ENCODE data around the gene DNER. TPM values are rescaled to one million over a fixed set of nuclear protein-coding genes. Genes with fewer than 3 reads are reported as not detected.
"Not testable (repeated sequence)": the region's sequence is repeated elsewhere in the genome, so short reads cannot be mapped to it uniquely, and the experiment has no call there.

Gene DNER
- total and polyA plus RNA-seq, 2 experiments from 2014 or later: 0.39 to 0.65 TPM

- Histone ChIP-seq H3K4me3 (no peak overlapping the region), H3K27me3 (replicated peaks; ENCODE audit: insufficient read depth) (peaks cover 6% of the 10 kb centered on the region), H3K79me2 (ENCODE audit: insufficient read depth) (no peaks in the 10 kb centered on the region), H3K9ac (no peak overlapping the region), H3K9me2 (ENCODE audit: insufficient read depth) (no peaks in the 10 kb centered on the region), H2AFZ (no peak overlapping the region), H4K20me1 (ENCODE audit: insufficient read depth) (no peaks in the 10 kb centered on the region), H3K4me2 (ENCODE audit: unreplicated experiment) (no peak overlapping the region), H3F3A (ENCODE audit: insufficient read depth) (no peaks in the 10 kb centered on the region), H3K36me3 (ENCODE audit: low read depth) (no peaks in the 10 kb centered on the region), H3K4me1 (ENCODE audit: insufficient read depth) (no peaks in the 10 kb centered on the region), H3K27ac (no peak overlapping the region), H3K9me3 (ENCODE audit: low read depth) (no peaks in the 10 kb centered on the region)
- in situ Hi-C loops (cut with MboI): no loop called here
- DNase-seq: no peak
- 7 to 10% methylated on average over 4 of the region's 4 CpGs for WGBS, 2 experiments (ENCODE audit: low coverage in 1 of 2, low lambda C conversion rate in 2 of 2, missing lambda C conversion rate in 2 of 2)
- TF ChIP-seq EZH2phosphoT487 (IDR thresholded peaks at IDR 0.05; ENCODE audit: insufficient read depth, low read depth): no peak
- TF ChIP-seq EZH2 (IDR thresholded peaks at IDR 0.05; ENCODE audit: insufficient read depth, poor library complexity, severe bottlenecking): no peak
Measured at GRCh38 chr2:229520691-229521096, 193.7 kb downstream of the DNER start.

DNA sequence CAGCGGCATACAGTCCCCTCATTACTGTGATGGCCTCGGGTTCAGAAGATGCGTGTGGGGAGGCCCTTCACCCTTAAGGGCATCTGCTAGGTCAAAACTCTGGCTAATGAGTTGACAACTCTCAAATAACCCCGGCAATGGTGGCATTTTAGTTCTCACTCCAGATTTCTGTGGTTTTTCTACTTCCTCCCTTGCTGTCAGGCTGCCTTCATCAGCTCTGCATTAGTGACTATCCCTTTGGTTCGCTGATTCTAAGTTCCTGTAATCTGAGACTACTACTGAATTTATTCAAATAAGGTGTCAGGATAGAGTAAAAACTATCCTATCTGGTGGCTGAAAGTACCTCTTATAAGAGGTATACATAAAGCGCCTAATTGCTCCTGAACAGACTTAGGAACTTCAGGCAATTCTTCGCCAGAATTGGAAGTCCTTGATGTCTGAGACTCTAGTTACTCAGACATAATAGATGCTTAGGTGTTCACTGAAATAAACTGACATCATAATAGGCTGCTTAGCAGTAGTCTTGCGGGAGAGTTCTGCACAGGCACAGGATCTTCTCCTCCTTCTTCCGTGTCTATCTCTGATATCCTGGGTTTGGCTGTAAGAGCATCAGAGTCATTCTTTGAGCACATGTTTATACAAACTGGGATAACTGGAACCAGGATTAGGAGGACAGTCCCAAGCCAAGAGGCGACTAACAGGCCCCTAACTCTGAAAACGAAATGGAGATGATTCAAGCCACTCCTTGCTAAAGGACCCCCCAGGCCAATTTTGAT lies 194.5 kb downstream of the DNER start:
- Histone ChIP-seq H3K9me2 (ENCODE audit: insufficient read depth) (no peaks in the 10 kb centered on the region), H3K79me2 (ENCODE audit: insufficient read depth) (no peaks in the 10 kb centered on the region), H4K20me1 (ENCODE audit: insufficient read depth) (no peaks in the 10 kb centered on the region), H2AFZ (no peak overlapping the region), H3K4me3 (no peak overlapping the region), H3F3A (ENCODE audit: insufficient read depth) (no peaks in the 10 kb centered on the region), H3K27ac (no peak overlapping the region), H3K9me3 (ENCODE audit: low read depth) (no peaks in the 10 kb centered on the region), H3K4me2 (ENCODE audit: unreplicated experiment) (no peak overlapping the region), H3K9ac (no peak overlapping the region), H3K4me1 (ENCODE audit: insufficient read depth) (no peaks in the 10 kb centered on the region), H3K27me3 (replicated peaks; ENCODE audit: insufficient read depth) (peaks cover 6% of the 10 kb centered on the region), H3K36me3 (ENCODE audit: low read depth) (no peaks in the 10 kb centered on the region)
- in situ Hi-C loops (cut with MboI): no loop called here
- TF ChIP-seq EZH2 (IDR thresholded peaks at IDR 0.05; ENCODE audit: insufficient read depth, poor library complexity, severe bottlenecking) (no peak), EZH2phosphoT487 (IDR thresholded peaks at IDR 0.05; ENCODE audit: insufficient read depth, low read depth) (no peak)
- 59 to 63% methylated on average over 11 of the region's 11 CpGs for WGBS, 2 experiments (ENCODE audit: low coverage in 1 of 2, low lambda C conversion rate in 2 of 2, missing lambda C conversion rate in 2 of 2)
- DNase-seq: no peak

DNA sequence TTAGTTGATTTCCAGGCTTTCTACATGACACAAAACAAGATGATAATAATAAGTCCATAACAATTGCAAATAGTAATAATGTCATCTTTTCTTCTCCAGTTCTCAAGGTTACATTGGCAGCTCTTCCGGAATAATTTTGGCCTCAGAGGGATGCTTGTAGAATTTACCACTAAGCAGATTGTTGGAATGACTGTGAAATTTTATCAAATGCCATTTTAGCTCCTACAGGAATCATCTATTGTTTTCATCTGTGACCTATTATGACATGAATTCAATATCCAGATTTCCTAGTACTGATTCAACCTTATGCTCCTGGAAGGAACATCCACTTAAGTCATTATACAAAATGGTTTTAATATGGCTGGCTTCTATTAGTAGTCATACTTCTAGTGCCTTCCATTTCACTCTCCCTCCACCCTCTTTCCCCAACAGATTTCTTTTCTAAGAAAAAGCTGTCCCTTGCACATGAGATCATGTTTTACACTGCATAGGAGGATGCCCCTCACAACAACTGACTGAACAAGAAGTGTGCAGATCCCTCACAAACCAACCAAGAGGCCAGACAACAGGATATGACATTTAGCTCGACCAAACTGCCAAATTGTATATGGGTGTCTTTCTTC lies 200.0 kb downstream of the DNER start:
- H3K4me3 ChIP-seq: no peak overlapping the region
- H2AFZ ChIP-seq: no peak overlapping the region
- no peaks in the 10 kb centered on the region for H4K20me1 ChIP-seq (ENCODE audit: insufficient read depth)
- no peak overlapping the region for H3K9ac ChIP-seq
- H3K9me3 ChIP-seq (ENCODE audit: low read depth): no peaks in the 10 kb centered on the region
- H3K79me2 ChIP-seq (ENCODE audit: insufficient read depth): no peaks in the 10 kb centered on the region
- no peak overlapping the region for H3K4me2 ChIP-seq (ENCODE audit: unreplicated experiment)
- WGBS, 2 experiments (ENCODE audit: low coverage in 1 of 2, low lambda C conversion rate in 2 of 2, missing lambda C conversion rate in 2 of 2): 15 to 19% methylated on average over 2 of the region's 2 CpGs
- 0 out of 2 replicates have a peak, but pooled peaks cover 7% of the 10 kb centered on the region for H3K27me3 ChIP-seq (replicated peaks; ENCODE audit: insufficient read depth)
- H3K36me3 ChIP-seq (ENCODE audit: low read depth): no peaks in the 10 kb centered on the region
- in situ Hi-C loops (cut with MboI): no loop called here
- no peak overlapping the region for H3K27ac ChIP-seq
- no peak for DNase-seq
- H3K9me2 ChIP-seq (ENCODE audit: insufficient read depth): no peaks in the 10 kb centered on the region
- no peaks in the 10 kb centered on the region for H3F3A ChIP-seq (ENCODE audit: insufficient read depth)
- H3K4me1 ChIP-seq (ENCODE audit: insufficient read depth): no peaks in the 10 kb centered on the region
- no peak for TF ChIP-seq EZH2 (IDR thresholded peaks at IDR 0.05; ENCODE audit: insufficient read depth, poor library complexity, severe bottlenecking)
- no peak for TF ChIP-seq EZH2phosphoT487 (IDR thresholded peaks at IDR 0.05; ENCODE audit: insufficient read depth, low read depth)

- 48 to 78% methylated on average over 1 of the region's 1 CpG for WGBS, 2 experiments (ENCODE audit: low coverage in 1 of 2, low lambda C conversion rate in 2 of 2, missing lambda C conversion rate in 2 of 2)
- H3K9me3 ChIP-seq (ENCODE audit: low read depth): no peaks in the 10 kb centered on the region
- no peak overlapping the region for H3K4me2 ChIP-seq (ENCODE audit: unreplicated experiment)
- no peaks in the 10 kb centered on the region for H3K9me2 ChIP-seq (ENCODE audit: insufficient read depth)
- no peaks in the 10 kb centered on the region for H3K79me2 ChIP-seq (ENCODE audit: insufficient read depth)
- DNase-seq: no peak
- no peak overlapping the region for H3K27ac ChIP-seq
- H3K27me3 ChIP-seq (replicated peaks; ENCODE audit: insufficient read depth): 0 out of 2 replicates have a peak, but pooled peaks cover 7% of the 10 kb centered on the region
- no peak overlapping the region for H2AFZ ChIP-seq
- H3K9ac ChIP-seq: no peak overlapping the region
- H4K20me1 ChIP-seq (ENCODE audit: insufficient read depth): no peaks in the 10 kb centered on the region
- H3K36me3 ChIP-seq (ENCODE audit: low read depth): no peaks in the 10 kb centered on the region
- TF ChIP-seq EZH2phosphoT487 (IDR thresholded peaks at IDR 0.05; ENCODE audit: insufficient read depth, low read depth) (no peak), EZH2 (IDR thresholded peaks at IDR 0.05; ENCODE audit: insufficient read depth, poor library complexity, severe bottlenecking) (no peak)
- no peaks in the 10 kb centered on the region for H3F3A ChIP-seq (ENCODE audit: insufficient read depth)
- H3K4me1 ChIP-seq (ENCODE audit: insufficient read depth): no peaks in the 10 kb centered on the region
- no peak overlapping the region for H3K4me3 ChIP-seq
- in situ Hi-C loops (cut with MboI): no loop called here
Measured at GRCh38 chr2:229511524-229511923, 202.8 kb downstream of the DNER start.

DNA sequence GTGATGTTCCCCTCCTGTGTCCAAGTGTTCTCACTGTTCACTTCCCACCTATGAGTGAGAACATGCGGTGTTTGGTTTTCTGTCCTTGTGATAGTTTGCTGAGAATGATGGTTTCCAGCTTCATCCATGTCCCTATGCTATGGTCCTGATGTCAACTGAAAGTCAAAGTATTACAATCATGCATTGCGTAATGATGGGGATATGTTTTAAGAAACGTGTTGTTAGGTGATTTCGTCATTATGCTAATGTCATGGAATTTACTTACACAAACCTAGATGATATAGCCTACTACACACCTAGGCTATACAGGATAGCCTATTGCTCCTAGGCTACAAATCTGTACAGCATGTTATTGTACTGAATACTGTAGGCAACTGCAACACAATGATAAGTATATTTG lies 207.7 kb downstream of the DNER start:
- H3K9me3 ChIP-seq (ENCODE audit: low read depth); H3K36me3 ChIP-seq (ENCODE audit: low read depth); in situ Hi-C loops (cut with MboI); H3K27ac ChIP-seq; H3K4me2 ChIP-seq (ENCODE audit: unreplicated experiment); H3K4me3 ChIP-seq; H3F3A ChIP-seq (ENCODE audit: insufficient read depth); H3K9me2 ChIP-seq (ENCODE audit: insufficient read depth); DNase-seq; H2AFZ ChIP-seq; H3K9ac ChIP-seq; H3K4me1 ChIP-seq (ENCODE audit: insufficient read depth); H3K79me2 ChIP-seq (ENCODE audit: insufficient read depth); H3K27me3 ChIP-seq (replicated peaks; ENCODE audit: insufficient read depth); H4K20me1 ChIP-seq (ENCODE audit: insufficient read depth): not testable (repeated sequence)
- WGBS, 2 experiments (ENCODE audit: low coverage in 1 of 2, low lambda C conversion rate in 2 of 2, missing lambda C conversion rate in 2 of 2): 76 to 79% methylated on average over 4 of the region's 4 CpGs

Data from GM23248 (cell line).